Loucy (cell line): Measurements from ENCODE around the gene MMP19.

Experiments used
- H2AFZ ChIP-seq: fragments of 200-600 bp; sonication (generic); 2 replicates; pipeline ENCODE4 v1.6.0; 2016; ENCODE audit warnings: antibody characterized with exemption, mild to moderate bottlenecking, low read length, moderate library complexity
- H3F3A ChIP-seq: fragments of 200-600 bp; 2 replicates; pipeline ENCODE4 v1.6.0; 2016; ENCODE audit warnings: antibody characterized with exemption, low read depth, mild to moderate bottlenecking
- H3K27me3 ChIP-seq: fragments of 200-600 bp; sonication (generic); 2 replicates; pipeline ENCODE4 v1.6.1; 2014; ENCODE audit warnings: low read length, mild to moderate bottlenecking; ENCODE audit not compliant: insufficient read depth, poor library complexity, severe bottlenecking
- H3K36me3 ChIP-seq: fragments of 200-600 bp; sonication (generic); 2 replicates; pipeline ENCODE4 v1.6.1; 2016; ENCODE audit warnings: low read length; ENCODE audit not compliant: insufficient read depth
- H3K4me1 ChIP-seq: fragments of 200-600 bp; sonication (generic); 2 replicates; pipeline ENCODE4 v1.5.1; 2014; ENCODE audit warnings: low read length, mild to moderate bottlenecking; ENCODE audit not compliant: insufficient read depth, poor library complexity, severe bottlenecking
- H3K4me2 ChIP-seq: fragments of 200-600 bp; sonication (generic); 2 replicates; pipeline ENCODE4 v1.6.0; 2014; ENCODE audit warnings: antibody characterized with exemption, low read length, low read depth, mild to moderate bottlenecking; ENCODE audit not compliant: poor library complexity, severe bottlenecking
- H3K4me3 ChIP-seq: fragments of 200-600 bp; sonication (generic); 2 replicates; pipeline ENCODE4 v1.5.1; 2014; ENCODE audit warnings: low read length, mild to moderate bottlenecking, mixed read lengths; ENCODE audit not compliant: poor library complexity, severe bottlenecking
- H3K79me2 ChIP-seq: fragments of 200-600 bp; sonication (generic); 2 replicates; pipeline ENCODE4 v1.6.1; 2014; ENCODE audit warnings: low read length; ENCODE audit not compliant: insufficient read depth
- H3K9ac ChIP-seq: fragments of 200-600 bp; sonication (generic); 2 replicates; pipeline ENCODE4 v1.6.0; 2014; ENCODE audit warnings: mild to moderate bottlenecking, low read depth, low read length, moderate library complexity; ENCODE audit not compliant: poor library complexity, severe bottlenecking
- H3K9me2 ChIP-seq: fragments of 200-600 bp; sonication (generic); replicated peaks from 2 replicates; pipeline ENCODE4 v1.6.1; 2016; ENCODE audit warnings: low read depth, low read length, mixed read lengths
- H3K9me3 ChIP-seq: fragments of 200-600 bp; sonication (generic); 2 replicates; pipeline ENCODE4 v1.6.1; 2014; ENCODE audit warnings: mild to moderate bottlenecking, antibody characterized with exemption, low read length, low read depth; ENCODE audit not compliant: insufficient read depth
- H4K20me1 ChIP-seq: fragments of 200-600 bp; sonication (generic); 2 replicates; pipeline ENCODE4 v1.6.0; 2014; ENCODE audit warnings: antibody characterized with exemption, low read length, mild to moderate bottlenecking; ENCODE audit not compliant: insufficient read depth, poor library complexity, severe bottlenecking
- EZH2phosphoT487 ChIP-seq: fragments of 200-600 bp; IDR thresholded peaks from 2 replicates; pipeline ENCODE4 v1.6.1; 2018; ENCODE audit warnings: antibody characterized with exemption, mild to moderate bottlenecking, moderate library complexity, borderline replicate concordance
- TF ChIP-seq, protein P1 (sequence below): fragments of 200-600 bp; sonication (generic); conservative IDR thresholded peaks from 2 replicates; pipeline ENCODE4 v1.5.1; 2014; ENCODE audit warnings: mild to moderate bottlenecking, antibody characterized with exemption, low read length

MMP19 gene

GRCh38 chr12:55823419-55823818 lies 19.3 kb downstream of the MMP19 start:
- Histone ChIP-seq H3K9me3 (no peaks in the 10 kb centered on the region), H2AFZ (no peak overlapping the region), H3F3A (no peaks in the 10 kb centered on the region; the same call in 1 of the 2 replicates), H3K9me2 (no peaks in the 10 kb centered on the region), H3K4me2 (peak overlapping the region; percentile 99), H3K27me3 (no peaks in the 10 kb centered on the region), H3K36me3 (peaks cover 38% of the 10 kb centered on the region; the same call in 1 of the 2 replicates), H3K79me2 (peaks cover 67% of the 10 kb centered on the region), H4K20me1 (peaks cover 20% of the 10 kb centered on the region), H3K9ac (peak overlapping the region; percentile 75), H3K4me1 (peaks cover 35% of the 10 kb centered on the region), H3K4me3 (no peak overlapping the region)
- TF ChIP-seq, protein P1, sequence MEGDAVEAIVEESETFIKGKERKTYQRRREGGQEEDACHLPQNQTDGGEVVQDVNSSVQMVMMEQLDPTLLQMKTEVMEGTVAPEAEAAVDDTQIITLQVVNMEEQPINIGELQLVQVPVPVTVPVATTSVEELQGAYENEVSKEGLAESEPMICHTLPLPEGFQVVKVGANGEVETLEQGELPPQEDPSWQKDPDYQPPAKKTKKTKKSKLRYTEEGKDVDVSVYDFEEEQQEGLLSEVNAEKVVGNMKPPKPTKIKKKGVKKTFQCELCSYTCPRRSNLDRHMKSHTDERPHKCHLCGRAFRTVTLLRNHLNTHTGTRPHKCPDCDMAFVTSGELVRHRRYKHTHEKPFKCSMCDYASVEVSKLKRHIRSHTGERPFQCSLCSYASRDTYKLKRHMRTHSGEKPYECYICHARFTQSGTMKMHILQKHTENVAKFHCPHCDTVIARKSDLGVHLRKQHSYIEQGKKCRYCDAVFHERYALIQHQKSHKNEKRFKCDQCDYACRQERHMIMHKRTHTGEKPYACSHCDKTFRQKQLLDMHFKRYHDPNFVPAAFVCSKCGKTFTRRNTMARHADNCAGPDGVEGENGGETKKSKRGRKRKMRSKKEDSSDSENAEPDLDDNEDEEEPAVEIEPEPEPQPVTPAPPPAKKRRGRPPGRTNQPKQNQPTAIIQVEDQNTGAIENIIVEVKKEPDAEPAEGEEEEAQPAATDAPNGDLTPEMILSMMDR = no peak
- no peak for TF ChIP-seq EZH2phosphoT487

GRCh38 chr12:55822228-55822627 lies 20.5 kb downstream of the MMP19 start:
- Histone ChIP-seq H3F3A (no peaks in the 10 kb centered on the region; the same call in 1 of the 2 replicates), H3K4me1 (peaks cover 26% of the 10 kb centered on the region), H3K4me3 (no peak overlapping the region), H3K27me3 (no peaks in the 10 kb centered on the region), H3K9ac (no peak overlapping the region), H2AFZ (no peak overlapping the region), H3K4me2 (no peak overlapping the region), H3K9me2 (no peaks in the 10 kb centered on the region), H3K9me3 (no peaks in the 10 kb centered on the region), H4K20me1 (peaks cover 22% of the 10 kb centered on the region), H3K36me3 (peaks cover 38% of the 10 kb centered on the region; the same call in 1 of the 2 replicates), H3K79me2 (peaks cover 61% of the 10 kb centered on the region)
- TF ChIP-seq, protein P1 = peak; percentile 16; the same call in 1 of the 2 replicates
- no peak for TF ChIP-seq EZH2phosphoT487

GRCh38 chr12:55820679-55821078 lies 22.1 kb downstream of the MMP19 start:
- TF ChIP-seq EZH2phosphoT487 = no peak
- TF ChIP-seq, protein P1 = peak; percentile 49
- Histone ChIP-seq H3K27me3 (no peaks in the 10 kb centered on the region), H3K4me2 (no peak overlapping the region), H3K9me3 (no peaks in the 10 kb centered on the region), H3K4me1 (peaks cover 30% of the 10 kb centered on the region), H3F3A (no peaks in the 10 kb centered on the region; the same call in 1 of the 2 replicates), H3K9ac (no peak overlapping the region), H3K9me2 (no peaks in the 10 kb centered on the region), H3K4me3 (no peak overlapping the region), H4K20me1 (peaks cover 37% of the 10 kb centered on the region), H2AFZ (no peak overlapping the region), H3K79me2 (peaks cover 61% of the 10 kb centered on the region), H3K36me3 (peaks cover 38% of the 10 kb centered on the region; the same call in 1 of the 2 replicates)
